DMS114 treated with DMSO at 0.1 percent for 48 hours (cell line): ENCODE measurements around the gene CMIP.

ENCODE experiments used
- DNase-seq: peaks from one replicate; lab custom pipeline; 2025; ENCODE audit not compliant: unreplicated experiment; lab: John Stamatoyannopoulos, UW

CMIP gene

DNA sequence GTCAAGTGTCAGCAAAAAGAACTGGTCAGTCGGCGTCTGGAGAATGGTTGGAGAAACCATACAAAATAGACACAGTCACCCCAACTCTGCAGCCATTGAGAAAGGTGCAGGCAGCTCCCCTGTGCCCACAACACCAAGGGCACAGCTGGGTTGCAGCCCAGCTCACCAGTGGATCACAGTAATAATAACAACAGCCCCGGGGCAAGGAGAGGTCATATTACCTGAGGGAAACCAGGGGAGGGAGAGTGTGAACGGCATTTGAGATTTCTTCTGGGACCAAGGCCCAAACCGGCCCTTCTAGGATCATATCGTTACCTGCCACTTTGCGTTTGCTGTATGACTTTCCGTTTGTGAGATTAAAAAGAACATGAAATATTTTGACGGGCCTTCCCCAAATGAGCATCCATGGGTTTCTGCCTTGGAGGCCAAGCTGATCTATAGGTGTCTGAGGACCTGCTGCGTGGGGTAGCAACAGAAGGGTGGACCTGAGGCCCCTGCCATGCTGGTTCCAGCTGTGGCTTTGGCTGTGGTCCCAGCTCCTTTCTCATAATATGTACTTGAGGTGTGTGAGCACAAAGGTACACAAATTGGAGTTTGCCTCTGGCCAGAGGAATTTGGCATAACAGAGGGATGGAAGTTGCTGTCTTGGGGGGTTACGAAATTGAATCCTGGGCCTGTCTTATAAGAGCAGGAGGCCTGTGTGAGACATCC, 154.6 kb downstream of the CMIP start:
- DNase-seq: no peak

DNA sequence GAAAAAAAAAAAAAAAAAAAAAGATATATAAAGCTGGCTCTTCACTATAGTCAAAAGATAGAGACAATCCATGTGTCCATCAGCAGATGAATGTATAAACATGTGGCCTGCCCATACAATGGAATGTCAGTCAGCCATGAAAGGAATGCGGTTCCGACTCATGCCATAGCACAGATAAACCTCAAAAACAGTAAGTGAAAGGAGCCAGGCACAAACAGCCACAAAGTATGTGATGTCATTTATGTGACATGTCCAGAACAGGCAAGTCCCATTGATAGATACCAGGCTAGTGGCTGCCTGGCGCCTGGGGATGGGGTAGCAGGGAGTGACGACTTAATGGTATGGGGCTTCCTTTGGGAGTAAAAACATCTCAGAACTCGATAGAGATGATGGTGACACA, 155.7 kb downstream of the CMIP start:
- DNase-seq: no peak

- DNase-seq: no peak
Observed at GRCh38 chr16:81601008-81601428, 156.4 kb downstream of the CMIP start.

DNA sequence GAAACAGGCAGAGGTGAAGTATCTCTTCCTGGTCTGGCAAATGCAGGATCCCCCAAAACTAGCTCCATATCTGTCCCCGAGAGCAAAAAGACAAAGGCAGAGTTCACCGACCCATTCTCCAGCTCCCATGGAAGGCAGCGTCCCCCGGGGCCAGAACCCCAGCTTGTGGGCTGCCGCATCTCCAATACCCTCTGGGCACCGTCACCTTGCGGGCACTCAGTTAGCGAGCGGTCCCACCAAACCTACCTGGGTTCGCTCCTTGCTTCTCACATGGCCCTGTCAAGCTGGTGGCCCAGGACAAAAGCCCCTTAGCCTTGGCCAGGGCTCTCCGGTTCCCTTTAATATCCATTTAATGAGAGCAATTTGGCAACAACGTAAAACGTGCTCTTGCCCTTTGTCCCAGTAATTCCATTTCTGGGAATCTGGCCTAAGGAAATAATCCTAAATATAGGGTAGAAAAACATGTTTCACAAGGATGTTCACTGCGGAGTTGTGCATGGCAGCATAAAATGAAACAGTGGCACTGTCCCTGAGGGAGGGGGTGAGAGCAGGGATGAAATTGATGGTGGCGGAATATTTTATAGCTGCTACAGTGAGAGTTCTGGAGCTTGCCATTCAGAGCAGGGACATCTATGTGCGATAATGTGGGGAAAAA, 157.1 kb downstream of the CMIP start:
- no peak for DNase-seq

GRCh38 chr16:81602256-81602776, 157.7 kb downstream of the CMIP start:
- DNase-seq: no peak

GRCh38 chr16:81602792-81603191, 158.2 kb downstream of the CMIP start:
- no peak for DNase-seq

- DNase-seq: no peak
Observed at GRCh38 chr16:81604960-81605383, 160.4 kb downstream of the CMIP start.

DNA sequence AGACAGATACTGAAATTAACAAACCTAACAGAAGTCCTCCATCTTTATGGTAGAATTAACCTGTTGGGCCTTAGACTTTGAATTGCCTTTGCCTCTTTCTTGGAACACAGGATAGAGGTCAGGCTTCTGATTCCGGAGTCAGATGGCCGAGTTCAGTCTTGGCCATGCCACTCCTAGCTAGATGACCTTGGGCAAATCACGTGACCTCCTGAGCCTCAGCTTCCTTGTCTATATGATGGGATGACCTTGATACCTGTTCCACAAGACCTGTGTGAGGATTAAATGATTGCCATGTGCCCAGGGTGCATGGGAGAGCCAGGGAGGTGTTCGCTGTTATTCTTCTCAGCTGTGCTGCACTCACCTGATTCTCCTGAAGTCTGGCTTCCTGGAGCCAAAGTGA, 161.4 kb downstream of the CMIP start:
- no peak for DNase-seq

DNA sequence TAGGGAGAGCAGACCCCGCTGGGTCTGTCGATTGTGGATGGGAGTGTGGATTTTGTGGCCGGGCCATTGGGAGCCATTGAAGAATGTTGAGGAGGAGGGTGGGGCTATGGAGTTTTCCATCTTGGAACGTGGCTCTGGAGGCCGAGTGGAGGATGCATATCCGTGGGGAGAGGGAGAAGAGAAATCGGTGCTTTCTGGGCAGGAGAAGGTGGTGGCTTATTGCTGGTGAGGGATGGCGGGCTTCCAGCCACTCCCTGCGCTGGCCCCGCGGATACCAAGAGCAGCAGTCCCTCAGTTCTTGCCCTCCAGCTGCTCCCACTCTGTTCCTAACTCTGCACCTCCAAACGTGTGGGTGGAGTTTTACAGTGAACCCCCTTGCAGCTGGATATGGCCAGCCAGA, 162.4 kb downstream of the CMIP start:
- DNase-seq: no peak

- no peak for DNase-seq
Observed at GRCh38 chr16:81607805-81608522, 163.4 kb downstream of the CMIP start.

- DNase-seq: no peak
Observed at GRCh38 chr16:81608523-81609209, 164.1 kb downstream of the CMIP start.

DNA sequence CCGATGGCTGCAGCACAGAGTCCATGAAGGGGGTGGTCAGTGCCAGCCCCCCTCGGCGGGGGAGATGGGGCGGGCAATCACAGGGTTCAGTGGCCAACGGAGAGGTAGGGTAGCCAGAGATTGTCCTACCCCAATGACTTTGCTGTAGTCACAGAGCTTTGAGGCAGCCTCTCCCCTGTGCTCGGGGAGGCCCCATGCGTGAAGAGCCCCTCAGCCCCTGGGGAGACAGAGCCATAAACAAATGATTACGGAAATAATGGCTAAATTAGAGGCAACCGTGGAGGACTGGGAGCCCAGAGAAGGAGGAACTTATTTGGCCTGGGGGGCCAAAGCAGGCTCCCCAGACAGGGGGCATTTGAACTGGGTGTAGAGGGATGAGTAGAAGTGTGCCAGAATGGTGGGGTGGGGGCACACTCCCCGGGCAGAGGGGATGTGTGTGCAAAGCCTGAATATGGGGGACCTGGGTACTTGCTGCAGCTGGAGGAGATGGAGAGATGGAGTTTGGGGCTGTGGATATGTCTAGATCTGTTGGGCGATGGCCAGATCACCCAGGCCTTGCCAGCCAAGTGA, 164.8 kb downstream of the CMIP start:
- no peak for DNase-seq

DNA sequence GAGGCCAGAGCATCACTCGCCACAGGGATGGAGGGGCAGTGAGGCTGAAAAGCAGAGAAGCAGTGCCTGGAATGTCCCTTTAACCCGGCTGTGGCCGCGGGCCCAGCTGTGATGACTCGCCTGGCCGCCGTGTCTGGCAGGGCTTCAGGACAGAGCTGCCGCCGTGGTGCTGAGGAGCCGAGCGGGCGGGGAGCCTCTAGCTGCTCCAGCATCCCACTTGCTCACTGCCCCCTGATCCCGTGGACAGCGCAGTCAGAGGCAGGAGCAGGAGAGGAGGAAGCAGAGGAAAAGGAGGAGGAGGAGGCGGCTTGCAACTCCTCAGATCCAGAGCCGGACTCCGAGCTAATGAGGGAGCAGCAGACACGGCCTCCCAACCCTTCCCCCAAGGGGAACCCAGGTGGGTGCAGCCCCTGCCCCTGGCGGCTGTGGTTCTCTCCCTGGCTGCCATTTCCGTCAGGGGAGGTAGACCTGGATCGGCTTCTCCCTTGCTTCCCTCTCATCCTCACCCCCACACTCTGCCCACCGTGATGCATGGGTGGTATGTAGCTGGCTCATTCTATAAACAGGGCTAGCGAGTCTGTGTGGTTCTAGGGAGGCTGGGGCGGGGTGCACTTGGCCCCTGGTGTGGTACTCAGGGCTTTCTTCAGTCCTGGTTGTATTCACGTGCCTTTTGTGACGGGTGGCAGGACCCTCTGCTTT, 165.7 kb downstream of the CMIP start:
- no peak for DNase-seq

- DNase-seq: no peak
Observed at GRCh38 chr16:81610936-81611335, 166.3 kb downstream of the CMIP start.

- DNase-seq: no peak
Observed at GRCh38 chr16:81611721-81612120, 167.1 kb downstream of the CMIP start.

GRCh38 chr16:81612351-81613163, 167.9 kb downstream of the CMIP start:
- no peak for DNase-seq

DNA sequence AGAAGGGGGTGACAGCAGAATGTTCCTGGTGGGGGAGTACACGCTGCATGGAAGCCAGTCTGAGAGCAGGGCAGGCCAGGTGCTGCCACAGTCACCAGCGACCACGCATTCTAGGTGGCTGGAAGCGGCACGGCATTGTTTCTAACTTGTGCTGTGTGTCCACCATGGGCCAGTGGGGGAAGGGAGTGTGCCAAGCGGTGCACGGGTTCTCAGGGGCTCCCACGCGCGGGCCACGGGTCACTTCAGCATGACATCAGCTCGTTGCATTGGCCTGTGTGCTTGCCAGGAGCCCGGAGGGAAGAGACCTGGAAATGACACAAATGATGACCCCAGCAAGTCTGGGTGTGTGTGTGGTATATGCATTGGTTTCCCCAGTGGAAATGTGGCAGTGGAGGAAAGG, 169.6 kb downstream of the CMIP start:
- no peak for DNase-seq

DNA sequence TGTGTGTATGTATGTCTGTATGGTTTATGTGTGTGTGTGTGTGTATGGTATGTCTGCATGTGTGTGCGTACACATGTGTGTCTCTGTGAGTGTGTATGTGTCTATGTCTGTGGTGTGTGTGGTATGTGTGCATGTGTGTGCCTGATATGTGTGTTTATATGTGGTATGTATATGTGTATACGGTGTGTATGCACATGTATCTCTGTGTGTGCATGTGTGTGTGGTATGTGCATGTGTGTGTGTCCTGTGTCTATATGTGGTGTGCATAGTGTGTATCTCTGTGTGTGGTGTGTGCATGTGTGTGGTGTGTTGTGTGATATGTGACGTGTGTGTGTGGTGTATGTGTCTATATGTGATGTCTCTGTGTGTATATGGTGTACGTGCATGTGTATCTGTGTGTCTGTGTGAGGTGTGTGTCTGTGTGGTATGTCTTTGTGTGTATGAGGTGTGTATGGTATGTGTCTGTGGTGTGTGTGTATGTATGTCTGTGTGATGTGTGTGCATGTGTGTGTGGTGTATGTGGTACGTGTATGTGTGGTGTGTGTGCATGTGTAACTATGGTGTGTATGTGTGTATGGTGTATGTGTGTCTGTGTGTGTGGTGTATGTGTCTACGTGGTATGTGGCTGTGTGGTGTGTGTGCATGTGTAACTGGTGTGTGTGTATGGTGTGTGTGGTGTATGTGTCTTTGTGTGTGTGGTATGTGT, 170.2 kb downstream of the CMIP start:
- no peak for DNase-seq

DNA sequence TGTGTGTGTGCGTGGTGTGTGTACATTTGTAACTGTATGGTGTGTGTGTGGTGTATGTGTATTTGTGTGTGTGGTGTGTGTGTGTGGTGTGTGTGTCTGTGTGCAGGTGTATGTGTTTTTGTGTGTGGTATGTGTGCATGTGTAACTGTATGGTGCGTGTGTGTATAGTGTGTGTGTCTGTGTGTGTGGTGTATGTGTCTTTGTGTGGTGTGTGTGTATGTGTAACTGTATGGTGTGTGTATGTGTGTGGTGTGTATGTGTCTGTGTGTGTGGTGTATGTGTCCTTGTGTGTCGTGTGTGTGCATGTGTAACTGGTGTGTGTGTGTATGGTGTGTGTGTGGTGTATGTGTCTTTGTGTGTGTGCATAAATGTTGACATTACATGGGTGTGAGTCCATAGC, 170.8 kb downstream of the CMIP start:
- DNase-seq: no peak
